Measurements from ENCODE around the gene ZNF407.

ZNF407 gene

GRCh38 chr18:74698881-74699280 is 101.2 kb downstream of the ZNF407 start:
- Mint-ChIP-seq H3K27ac (ENCODE audit: low read depth) (no peak overlapping the region), H3K9me3 (no peaks in the 10 kb centered on the region), H3K4me1 (peaks cover 10% of the 10 kb centered on the region), H3K36me3 (ENCODE audit: insufficient read depth) (peaks cover 3% of the 10 kb centered on the region), H3K4me3 (no peak overlapping the region), H3K27me3 (no peaks in the 10 kb centered on the region)
- DNase-seq (ENCODE audit: low spot score in 2 of 2) (no peak), ATAC-seq (replicated peaks; ENCODE audit: extremely low read depth, poor library complexity, severe bottlenecking) (no peak)

- H3K4me1 Mint-ChIP-seq, result peaks cover 4% of the 10 kb centered on the region
- H3K27me3 Mint-ChIP-seq, result no peaks in the 10 kb centered on the region
- H3K36me3 Mint-ChIP-seq (ENCODE audit: insufficient read depth), result peaks cover 3% of the 10 kb centered on the region
- ATAC-seq (replicated peaks; ENCODE audit: extremely low read depth, poor library complexity, severe bottlenecking) (no peak), DNase-seq (ENCODE audit: low spot score in 2 of 2) (no peak)
- H3K9me3 Mint-ChIP-seq, result no peaks in the 10 kb centered on the region
- no peak overlapping the region for H3K27ac Mint-ChIP-seq (ENCODE audit: low read depth)
- H3K4me3 Mint-ChIP-seq, result no peak overlapping the region
These were observed 101.8 kb downstream of the ZNF407 start for GRCh38 chr18:74699455-74699854.

- Mint-ChIP-seq H3K4me3 (no peak overlapping the region), H3K36me3 (ENCODE audit: insufficient read depth) (peaks cover 3% of the 10 kb centered on the region), H3K9me3 (no peaks in the 10 kb centered on the region), H3K27ac (ENCODE audit: low read depth) (no peak overlapping the region), H3K27me3 (no peaks in the 10 kb centered on the region), H3K4me1 (no peaks in the 10 kb centered on the region)
- ATAC-seq (replicated peaks; ENCODE audit: extremely low read depth, poor library complexity, severe bottlenecking) (no peak), DNase-seq (ENCODE audit: low spot score in 2 of 2) (no peak)
These were observed 105.3 kb downstream of the ZNF407 start for GRCh38 chr18:74702950-74703349.

- Mint-ChIP-seq H3K4me3 (no peak overlapping the region), H3K27ac (ENCODE audit: low read depth) (no peak overlapping the region), H3K4me1 (peaks cover 6% of the 10 kb centered on the region), H3K36me3 (ENCODE audit: insufficient read depth) (peaks cover 3% of the 10 kb centered on the region), H3K9me3 (no peaks in the 10 kb centered on the region), H3K27me3 (no peaks in the 10 kb centered on the region)
- DNase-seq (ENCODE audit: low spot score in 2 of 2), result no peak
- ATAC-seq (replicated peaks; ENCODE audit: extremely low read depth, poor library complexity, severe bottlenecking), result no peak
These were observed 110.5 kb downstream of the ZNF407 start for GRCh38 chr18:74708169-74708568.

- Mint-ChIP-seq H3K9me3 (no peaks in the 10 kb centered on the region), H3K27me3 (no peaks in the 10 kb centered on the region), H3K4me3 (no peak overlapping the region), H3K36me3 (ENCODE audit: insufficient read depth) (peaks cover 3% of the 10 kb centered on the region), H3K4me1 (peaks cover 6% of the 10 kb centered on the region), H3K27ac (ENCODE audit: low read depth) (no peak overlapping the region)
- DNase-seq (ENCODE audit: low spot score in 2 of 2), result no peak
- ATAC-seq (replicated peaks; ENCODE audit: extremely low read depth, poor library complexity, severe bottlenecking), result no peak
These were observed 111.8 kb downstream of the ZNF407 start for GRCh38 chr18:74709452-74709851.

GRCh38 chr18:74714120-74714519 is 116.5 kb downstream of the ZNF407 start:
- H3K9me3 Mint-ChIP-seq, result no peaks in the 10 kb centered on the region
- H3K27me3 Mint-ChIP-seq, result no peaks in the 10 kb centered on the region
- peaks cover 12% of the 10 kb centered on the region for H3K4me1 Mint-ChIP-seq
- ATAC-seq (replicated peaks; ENCODE audit: extremely low read depth, poor library complexity, severe bottlenecking) (no peak), DNase-seq (ENCODE audit: low spot score in 2 of 2) (no peak)
- peaks cover 1% of the 10 kb centered on the region for H3K36me3 Mint-ChIP-seq (ENCODE audit: insufficient read depth)
- H3K27ac Mint-ChIP-seq (ENCODE audit: low read depth), result no peak overlapping the region
- H3K4me3 Mint-ChIP-seq, result no peak overlapping the region

GRCh38 chr18:74714791-74715190 is 117.1 kb downstream of the ZNF407 start:
- Mint-ChIP-seq H3K4me1 (peaks cover 12% of the 10 kb centered on the region), H3K27ac (ENCODE audit: low read depth) (peak overlapping the region; percentile 3), H3K27me3 (no peaks in the 10 kb centered on the region), H3K36me3 (ENCODE audit: insufficient read depth) (peaks cover 1% of the 10 kb centered on the region), H3K9me3 (peaks cover 5% of the 10 kb centered on the region), H3K4me3 (no peak overlapping the region)
- ATAC-seq (replicated peaks; ENCODE audit: extremely low read depth, poor library complexity, severe bottlenecking), result no peak
- DNase-seq (ENCODE audit: low spot score in 2 of 2), result no peak

- DNase-seq (ENCODE audit: low spot score in 2 of 2) (no peak), ATAC-seq (replicated peaks; ENCODE audit: extremely low read depth, poor library complexity, severe bottlenecking) (no peak)
- Mint-ChIP-seq H3K27me3 (no peaks in the 10 kb centered on the region), H3K4me3 (no peak overlapping the region), H3K9me3 (peaks cover 6% of the 10 kb centered on the region), H3K36me3 (ENCODE audit: insufficient read depth) (peaks cover 1% of the 10 kb centered on the region), H3K27ac (ENCODE audit: low read depth) (peak overlapping the region; percentile 3), H3K4me1 (peaks cover 15% of the 10 kb centered on the region)
These were observed 117.6 kb downstream of the ZNF407 start for GRCh38 chr18:74715306-74715705.

GRCh38 chr18:74715865-74716712 is 118.4 kb downstream of the ZNF407 start:
- DNase-seq (ENCODE audit: low spot score in 2 of 2) (no peak), ATAC-seq (replicated peaks; ENCODE audit: extremely low read depth, poor library complexity, severe bottlenecking) (no peak)
- H3K9me3 Mint-ChIP-seq, result peaks cover 6% of the 10 kb centered on the region
- no peak overlapping the region for H3K4me3 Mint-ChIP-seq
- peaks cover 1% of the 10 kb centered on the region for H3K36me3 Mint-ChIP-seq (ENCODE audit: insufficient read depth)
- peaks cover 22% of the 10 kb centered on the region for H3K4me1 Mint-ChIP-seq
- no peaks in the 10 kb centered on the region for H3K27me3 Mint-ChIP-seq
- H3K27ac Mint-ChIP-seq (ENCODE audit: low read depth), result no peak overlapping the region

- Mint-ChIP-seq H3K4me1 (peaks cover 32% of the 10 kb centered on the region), H3K27ac (ENCODE audit: low read depth) (no peak overlapping the region), H3K36me3 (ENCODE audit: insufficient read depth) (no peaks in the 10 kb centered on the region), H3K4me3 (no peak overlapping the region), H3K27me3 (no peaks in the 10 kb centered on the region), H3K9me3 (peaks cover 6% of the 10 kb centered on the region)
- no peak for DNase-seq (ENCODE audit: low spot score in 2 of 2)
- no peak for ATAC-seq (replicated peaks; ENCODE audit: extremely low read depth, poor library complexity, severe bottlenecking)
These were observed 120.6 kb downstream of the ZNF407 start for GRCh38 chr18:74718312-74718711.

GRCh38 chr18:74722237-74722636 is 124.6 kb downstream of the ZNF407 start:
- peaks cover 34% of the 10 kb centered on the region for H3K4me1 Mint-ChIP-seq
- H3K9me3 Mint-ChIP-seq, result peaks cover 6% of the 10 kb centered on the region
- ATAC-seq (replicated peaks; ENCODE audit: extremely low read depth, poor library complexity, severe bottlenecking) (no peak), DNase-seq (ENCODE audit: low spot score in 2 of 2) (no peak)
- peak overlapping the region; percentile 20 for H3K27ac Mint-ChIP-seq (ENCODE audit: low read depth)
- no peak overlapping the region for H3K4me3 Mint-ChIP-seq
- H3K36me3 Mint-ChIP-seq (ENCODE audit: insufficient read depth), result no peaks in the 10 kb centered on the region
- no peaks in the 10 kb centered on the region for H3K27me3 Mint-ChIP-seq

- H3K27ac Mint-ChIP-seq (ENCODE audit: low read depth), result no peak overlapping the region
- no peak overlapping the region for H3K4me3 Mint-ChIP-seq
- ATAC-seq (replicated peaks; ENCODE audit: extremely low read depth, poor library complexity, severe bottlenecking) (no peak), DNase-seq (ENCODE audit: low spot score in 2 of 2) (no peak)
- peaks cover 35% of the 10 kb centered on the region for H3K4me1 Mint-ChIP-seq
- H3K27me3 Mint-ChIP-seq, result no peaks in the 10 kb centered on the region
- H3K36me3 Mint-ChIP-seq (ENCODE audit: insufficient read depth), result peaks cover 3% of the 10 kb centered on the region
- H3K9me3 Mint-ChIP-seq, result peaks cover 6% of the 10 kb centered on the region
These were observed 126.5 kb downstream of the ZNF407 start for GRCh38 chr18:74724186-74724585.

- no peaks in the 10 kb centered on the region for H3K9me3 Mint-ChIP-seq
- H3K4me1 Mint-ChIP-seq, result peaks cover 29% of the 10 kb centered on the region
- no peak for DNase-seq (ENCODE audit: low spot score in 2 of 2)
- no peak overlapping the region for H3K27ac Mint-ChIP-seq (ENCODE audit: low read depth)
- H3K4me3 Mint-ChIP-seq, result no peak overlapping the region
- no peaks in the 10 kb centered on the region for H3K27me3 Mint-ChIP-seq
- no peak for ATAC-seq (replicated peaks; ENCODE audit: extremely low read depth, poor library complexity, severe bottlenecking)
- peaks cover 3% of the 10 kb centered on the region for H3K36me3 Mint-ChIP-seq (ENCODE audit: insufficient read depth)
These were observed 128.0 kb downstream of the ZNF407 start for GRCh38 chr18:74725690-74726089.

All from central memory CD8-positive, alpha-beta T cell (primary cell).